OCI-LY7 (cell line): ENCODE results near the gene PTDSS2.

Source experiments
- CTCF ChIP-seq: fragments of 200-600 bp; sonication (generic); conservative IDR thresholded peaks from 2 replicates; pipeline ENCODE4 v1.5.1; 2014; ENCODE audit warnings: mild to moderate bottlenecking, antibody characterized with exemption, low read length, moderate library complexity, mixed read lengths
- EZH2phosphoT487 ChIP-seq: fragments of 200-600 bp; sonication (generic); IDR thresholded peaks from 2 replicates; pipeline ENCODE4 v1.6.1; 2018; ENCODE audit warnings: low read depth, borderline replicate concordance, mild to moderate bottlenecking, mixed run types, antibody characterized with exemption, low read length, moderate library complexity, mixed read lengths

- no peak for TF ChIP-seq CTCF
- no peak for TF ChIP-seq EZH2phosphoT487
These were observed 57.8 kb downstream of the PTDSS2 start for GRCh38 chr11:507727-508515.
